HG02610 (cell line): Measurements from ENCODE around the gene PLEKHA7.
"Not testable (repeated sequence)": the region's sequence is repeated elsewhere in the genome, so short reads cannot be mapped to it uniquely, and the experiment has no call there.

Experiments
- ATAC-seq: cut with Tn5 transposase; IDR thresholded peaks from one replicate; pipeline ENCODE4 v1.9.1; 2021; ENCODE audit warnings: mild to moderate bottlenecking, moderate library complexity; ENCODE audit not compliant: unreplicated experiment

Gene PLEKHA7

GRCh38 chr11:16942911-16943310 is 71.3 kb downstream of the PLEKHA7 start:
- no peak for ATAC-seq

DNA sequence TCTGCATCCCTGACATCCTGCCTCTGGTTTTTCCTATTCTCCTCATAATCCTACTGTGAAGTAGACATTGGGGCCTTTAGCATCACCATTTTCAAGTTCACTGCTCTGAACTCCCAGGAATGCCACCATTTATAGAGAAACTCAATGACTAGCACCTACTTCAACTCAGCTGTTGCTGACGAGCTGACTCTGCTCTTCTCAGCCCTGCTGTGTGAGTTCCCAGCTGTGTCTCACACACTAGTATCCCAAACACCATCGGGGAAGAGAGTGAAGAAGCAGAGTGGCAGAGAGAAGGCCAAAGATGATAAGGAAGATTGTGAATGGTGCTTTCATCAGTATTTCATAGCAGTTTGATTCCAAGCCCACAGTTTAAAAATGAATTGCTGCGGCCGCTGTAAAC is 71.9 kb downstream of the PLEKHA7 start:
- ATAC-seq, result no peak

DNA sequence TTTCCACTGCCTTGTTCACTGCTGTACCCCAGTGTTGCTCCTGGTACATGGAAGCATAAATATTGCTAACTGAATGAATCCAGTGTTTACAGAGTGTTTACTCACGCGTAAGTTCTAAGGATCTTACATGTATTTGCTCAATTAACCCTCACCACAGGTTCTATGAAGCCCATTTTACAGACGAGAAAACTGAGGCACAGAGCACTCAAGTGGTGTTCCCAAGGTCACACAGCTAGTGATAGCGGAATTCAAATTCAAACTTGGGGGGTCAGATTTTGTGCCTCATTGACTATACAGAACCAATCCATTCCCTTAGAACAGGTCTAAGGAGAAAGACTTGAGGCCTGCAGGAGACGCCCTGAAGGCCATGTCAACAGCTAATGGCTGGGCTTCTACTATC is 72.3 kb downstream of the PLEKHA7 start:
- no peak for ATAC-seq

DNA sequence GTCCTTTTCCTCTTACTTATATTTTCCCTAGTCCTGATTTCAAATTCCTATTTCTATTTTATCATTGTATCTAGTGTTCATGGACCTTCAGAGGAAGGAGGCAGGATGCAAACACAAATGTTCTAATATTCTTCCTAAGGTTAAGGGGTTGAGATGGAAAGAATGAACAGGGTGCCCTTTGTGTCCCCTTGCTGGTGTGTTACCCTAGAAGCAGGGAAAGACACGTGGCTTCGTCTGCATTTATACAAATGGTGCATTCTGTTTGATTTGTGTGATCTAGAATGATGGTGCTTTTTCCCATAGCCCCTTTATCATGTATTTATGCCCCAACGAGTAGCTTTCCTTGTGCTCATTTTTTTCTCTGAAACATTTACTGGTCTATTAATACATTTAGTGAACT is 76.2 kb downstream of the PLEKHA7 start:
- no peak for ATAC-seq

GRCh38 chr11:16936643-16937042 is 77.6 kb downstream of the PLEKHA7 start:
- no peak for ATAC-seq

DNA sequence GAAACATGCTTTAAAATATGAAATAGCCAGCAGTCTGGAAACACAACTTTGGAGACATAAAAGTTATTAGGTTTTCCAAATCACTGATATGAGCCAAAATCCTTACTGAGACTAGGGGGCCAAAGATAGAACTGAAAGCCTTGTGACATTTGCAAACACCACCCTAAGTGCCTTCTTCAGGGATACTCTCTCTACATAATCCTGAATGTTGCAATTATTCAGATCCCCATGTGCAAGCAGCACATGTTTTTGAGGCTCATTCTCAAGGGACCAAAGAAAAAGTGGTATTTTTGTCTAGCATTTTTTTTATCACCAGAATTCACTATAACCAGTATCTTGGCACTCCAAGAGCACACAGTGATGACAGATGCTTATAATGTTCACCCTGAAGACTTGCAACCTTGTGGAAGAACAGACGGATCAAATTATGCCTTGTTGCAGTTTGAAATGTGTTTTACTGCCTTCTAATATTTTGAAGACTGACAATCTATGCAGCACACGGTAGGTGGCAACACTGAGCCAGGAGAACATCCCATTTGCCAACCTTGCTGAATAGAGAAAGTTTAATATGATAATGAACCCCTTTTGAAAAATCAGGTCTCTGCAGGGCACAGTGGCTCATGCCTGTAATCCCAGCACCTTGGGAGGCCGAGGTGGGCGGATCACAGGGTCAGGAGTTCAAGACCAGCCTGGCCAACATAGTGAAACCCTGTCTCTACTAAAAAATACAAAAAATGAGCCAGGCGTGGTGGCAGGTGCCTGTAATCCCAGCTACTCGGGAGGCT is 78.5 kb downstream of the PLEKHA7 start:
- peak; percentile 45 for ATAC-seq

GRCh38 chr11:16933756-16934603 is 80.2 kb downstream of the PLEKHA7 start:
- no peak for ATAC-seq

- ATAC-seq, result no peak
Observed at GRCh38 chr11:16933291-16933690, 80.9 kb downstream of the PLEKHA7 start.

- ATAC-seq, result no peak
Observed at GRCh38 chr11:16928044-16928443, 86.2 kb downstream of the PLEKHA7 start.

GRCh38 chr11:16926883-16927626 is 87.2 kb downstream of the PLEKHA7 start:
- no peak for ATAC-seq

DNA sequence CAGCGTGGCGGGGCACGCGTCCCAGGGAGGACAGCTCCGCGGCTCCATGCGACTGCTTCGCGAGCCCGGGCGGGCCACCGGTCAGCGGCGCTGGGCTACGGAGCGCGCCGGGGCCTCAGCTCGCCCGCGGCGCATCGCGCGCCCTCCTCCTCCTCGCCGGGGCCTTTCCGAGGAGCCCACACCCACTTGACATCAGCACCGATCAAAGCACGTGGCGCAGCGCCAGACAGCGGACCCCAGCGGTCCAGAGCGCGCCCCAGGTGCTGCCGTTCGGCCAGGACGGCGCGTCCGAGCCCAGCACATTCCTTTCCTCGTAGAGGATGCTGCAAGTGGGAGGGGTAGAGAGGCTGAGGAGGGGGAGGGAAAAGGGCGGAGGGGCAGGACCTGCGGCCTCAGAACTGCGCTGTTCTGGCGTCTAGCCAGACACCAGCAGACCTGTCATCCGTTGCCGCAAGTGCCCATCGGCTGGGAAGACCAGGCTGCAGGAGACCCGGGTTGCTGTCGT is 88.6 kb downstream of the PLEKHA7 start:
- ATAC-seq, result no peak

- ATAC-seq, result no peak
Observed at GRCh38 chr11:16924826-16925560, 89.2 kb downstream of the PLEKHA7 start.

DNA sequence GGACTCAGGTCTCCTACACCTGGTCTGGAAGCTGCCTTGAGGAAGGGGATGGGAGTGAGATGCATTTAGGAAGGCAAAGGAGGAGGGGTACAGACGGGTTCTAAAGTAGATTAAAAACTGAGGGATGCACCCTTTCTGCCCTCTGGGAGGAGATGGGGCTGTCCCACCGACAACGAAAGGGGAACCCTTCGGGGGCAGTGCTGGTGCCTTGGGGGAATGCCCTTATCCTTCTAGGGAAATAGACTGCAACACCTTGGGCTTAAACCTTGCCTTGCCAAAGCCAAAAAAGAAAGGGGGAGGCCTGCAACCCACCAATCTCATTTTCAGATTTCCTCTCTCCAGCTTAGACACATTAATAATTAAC is 89.8 kb downstream of the PLEKHA7 start:
- peak; percentile 60 for ATAC-seq

GRCh38 chr11:16923987-16924386 is 90.2 kb downstream of the PLEKHA7 start:
- ATAC-seq, result peak; percentile 42

DNA sequence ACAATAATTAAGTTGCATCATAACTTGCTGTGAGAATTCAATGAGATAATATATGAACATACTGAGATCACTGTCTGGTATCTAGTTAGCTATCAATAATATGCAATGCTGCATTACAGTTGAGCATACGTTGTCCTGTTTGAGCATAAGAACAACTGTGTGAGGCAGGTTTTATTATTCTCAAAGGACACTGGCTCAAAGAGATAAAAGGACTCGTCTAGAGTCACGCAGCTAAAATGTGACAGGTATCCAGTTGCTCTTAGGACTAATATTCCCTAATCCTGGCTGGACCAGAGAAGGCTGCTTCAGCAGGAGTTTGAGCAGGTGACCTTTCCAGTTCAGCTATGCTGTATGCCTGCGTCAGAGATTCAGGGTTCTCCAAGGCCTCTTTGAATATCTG is 92.5 kb downstream of the PLEKHA7 start:
- ATAC-seq, result no peak

DNA sequence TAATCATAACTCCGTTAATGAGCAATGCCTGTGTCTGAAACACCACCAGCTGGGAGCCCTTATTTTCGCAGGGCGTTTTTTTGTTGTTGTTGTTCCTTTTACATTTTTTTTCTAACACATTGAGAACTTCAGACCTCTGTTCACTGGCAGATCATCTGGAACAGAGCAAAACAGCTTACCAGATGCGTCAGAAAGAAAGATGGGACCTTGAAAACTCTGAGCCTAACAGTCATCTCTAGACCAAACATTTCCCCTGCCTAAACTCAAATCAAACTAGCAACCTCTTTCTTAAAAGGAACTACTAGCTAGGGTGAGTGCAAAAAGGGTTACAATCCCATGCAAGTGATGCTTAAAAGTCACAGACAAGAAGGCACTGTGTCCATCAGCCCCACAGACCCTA is 93.2 kb downstream of the PLEKHA7 start:
- no peak for ATAC-seq

DNA sequence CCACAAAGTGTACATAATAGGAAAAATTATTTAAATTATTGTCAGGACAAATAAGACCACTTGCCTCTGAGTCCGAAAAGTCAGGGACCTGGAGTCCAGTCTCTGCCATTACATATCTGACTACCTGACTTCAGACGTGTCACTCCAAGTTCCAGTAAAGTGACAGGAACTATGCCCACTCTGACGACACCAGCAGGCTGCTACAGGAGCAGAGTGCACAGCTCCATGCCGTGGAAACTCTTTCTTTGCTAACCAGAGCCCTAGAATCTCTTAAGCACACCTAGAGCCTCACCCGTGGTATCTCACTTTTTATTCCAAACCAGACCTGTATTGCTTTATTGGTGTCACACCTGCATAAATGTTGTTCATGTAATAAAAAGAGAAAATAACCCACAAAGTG is 93.7 kb downstream of the PLEKHA7 start:
- ATAC-seq, result no peak

DNA sequence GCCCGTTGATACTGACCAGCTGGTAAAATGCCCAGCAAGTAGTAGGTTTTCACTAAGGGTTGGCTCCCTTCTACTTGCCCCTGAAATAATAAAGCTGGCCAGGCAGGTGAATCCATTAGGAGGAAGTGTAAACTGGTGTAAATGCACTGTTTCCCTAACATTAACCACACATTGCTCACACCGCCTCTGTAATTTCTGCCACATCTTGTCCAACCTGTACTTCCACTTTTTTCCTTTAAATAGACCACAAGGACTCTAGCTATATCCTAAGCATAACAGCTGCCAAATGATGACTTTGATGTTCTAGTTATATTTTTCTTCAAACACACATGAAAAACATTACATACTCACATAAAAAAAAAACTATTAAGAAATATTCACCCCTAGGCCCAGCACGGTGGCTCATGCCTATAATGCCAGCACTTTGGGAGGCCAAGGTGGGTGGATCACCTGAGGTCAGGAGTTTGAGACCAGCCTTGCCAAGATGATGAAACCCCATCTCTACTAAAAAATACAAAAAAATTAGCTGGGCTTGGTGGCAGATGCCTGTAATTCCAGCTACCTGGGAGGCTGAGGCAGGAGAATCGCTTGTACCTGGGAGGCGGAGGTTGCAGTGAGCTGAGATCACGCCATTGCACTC is 95.6 kb downstream of the PLEKHA7 start:
- not testable (repeated sequence) for ATAC-seq

DNA sequence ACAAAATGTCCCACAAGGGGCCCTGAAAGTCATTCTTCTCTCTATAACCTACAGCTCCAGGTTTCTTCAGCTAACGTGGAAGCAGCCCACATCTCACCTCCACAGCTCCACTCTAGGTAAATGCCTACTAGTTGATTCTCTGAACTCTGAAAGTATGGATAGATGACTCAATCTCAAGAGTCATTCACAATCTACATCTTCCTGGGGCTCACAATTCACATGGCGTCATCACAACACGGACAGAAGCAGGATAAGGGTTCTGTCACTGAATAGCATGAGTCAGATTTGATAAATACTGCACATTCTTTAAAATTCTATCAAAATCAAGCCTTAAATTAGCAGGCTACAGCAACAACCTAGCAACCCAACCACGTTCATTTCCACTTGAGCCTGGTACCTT is 96.3 kb downstream of the PLEKHA7 start:
- ATAC-seq, result no peak

DNA sequence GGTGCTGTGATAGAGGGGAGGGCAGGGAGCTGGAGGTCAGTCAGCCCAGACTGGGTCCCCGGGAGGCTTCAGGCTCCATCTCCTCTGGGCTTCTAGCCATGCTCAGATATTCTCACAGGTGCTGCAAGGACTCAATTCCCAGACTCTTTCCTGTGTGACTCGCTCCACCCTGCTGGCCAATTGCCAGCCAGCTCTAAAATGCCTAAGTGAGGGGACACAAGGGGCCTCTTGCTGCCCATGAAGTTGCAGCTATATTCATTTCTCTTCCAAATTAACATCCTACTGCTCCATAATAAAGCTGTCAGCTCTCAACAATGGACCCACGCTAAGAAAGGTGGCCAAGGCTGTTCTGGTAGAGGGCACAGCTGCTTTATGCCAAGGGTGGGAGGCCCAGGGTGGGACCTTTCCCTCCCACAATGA is 101.5 kb downstream of the PLEKHA7 start:
- ATAC-seq, result no peak
